GM18867 (cell line): ENCODE measurements around the gene TFG.

Experiments
- ATAC-seq: cut with Tn5 transposase; IDR thresholded peaks from one replicate; pipeline ENCODE4 v1.9.1; 2021; ENCODE audit warnings: mild to moderate bottlenecking, moderate library complexity; ENCODE audit not compliant: unreplicated experiment

TFG gene

DNA sequence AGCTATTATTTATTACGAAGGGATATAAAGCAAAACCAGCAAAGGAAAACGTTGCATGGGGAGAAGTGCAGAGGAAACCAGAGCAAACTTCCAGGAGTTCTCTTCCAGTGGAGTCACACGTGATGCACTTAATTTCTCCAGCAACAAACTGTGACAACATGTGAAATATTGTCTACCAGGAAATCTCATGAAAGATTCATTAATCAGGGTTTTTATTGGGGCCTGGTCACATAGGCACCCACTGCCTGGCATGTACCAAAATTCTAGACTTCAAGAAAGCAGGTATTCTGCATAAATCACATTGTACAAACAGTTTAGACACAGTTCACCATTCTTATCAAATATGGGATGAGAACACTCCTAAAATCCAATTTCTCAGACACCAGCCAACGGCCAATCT is 5.4 kb upstream of the TFG start:
- no peak for ATAC-seq

DNA sequence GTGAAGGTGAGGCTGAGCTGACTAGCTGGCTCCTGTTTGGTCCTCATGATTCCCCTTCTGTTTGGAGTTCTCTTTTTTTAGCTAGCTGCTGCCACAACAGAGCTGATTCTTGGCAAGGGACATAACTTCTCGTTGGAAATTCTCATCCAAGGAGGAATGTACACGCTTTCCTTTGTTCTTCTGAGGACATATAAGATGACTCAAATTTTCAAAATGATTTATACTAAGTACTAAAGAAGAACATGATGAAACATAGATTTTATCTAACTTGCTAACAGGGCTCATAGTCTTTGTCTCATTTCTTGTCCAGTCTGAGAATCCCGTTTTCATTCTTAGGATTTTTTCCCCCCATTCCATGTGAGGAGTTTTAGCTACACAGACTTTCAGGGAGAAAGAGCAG is 2.9 kb upstream of the TFG start:
- no peak for ATAC-seq

DNA sequence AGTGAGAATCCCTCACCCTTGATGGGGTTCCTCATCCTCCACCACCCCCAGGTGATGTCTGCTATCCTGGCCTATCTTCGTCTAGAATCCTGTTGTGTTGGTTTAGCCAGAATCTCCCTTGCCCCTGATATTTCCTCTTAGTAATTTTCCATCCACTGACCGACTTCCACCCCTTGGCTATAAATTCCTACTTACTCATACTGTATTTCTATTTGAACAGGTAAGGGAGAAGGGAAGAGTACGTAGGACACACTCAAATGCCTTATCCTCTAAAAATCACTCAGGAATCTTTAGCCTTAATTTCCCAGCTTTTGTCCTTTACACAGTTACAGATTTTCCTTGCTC is 678 bp upstream of the TFG start:
- ATAC-seq, result no peak

DNA sequence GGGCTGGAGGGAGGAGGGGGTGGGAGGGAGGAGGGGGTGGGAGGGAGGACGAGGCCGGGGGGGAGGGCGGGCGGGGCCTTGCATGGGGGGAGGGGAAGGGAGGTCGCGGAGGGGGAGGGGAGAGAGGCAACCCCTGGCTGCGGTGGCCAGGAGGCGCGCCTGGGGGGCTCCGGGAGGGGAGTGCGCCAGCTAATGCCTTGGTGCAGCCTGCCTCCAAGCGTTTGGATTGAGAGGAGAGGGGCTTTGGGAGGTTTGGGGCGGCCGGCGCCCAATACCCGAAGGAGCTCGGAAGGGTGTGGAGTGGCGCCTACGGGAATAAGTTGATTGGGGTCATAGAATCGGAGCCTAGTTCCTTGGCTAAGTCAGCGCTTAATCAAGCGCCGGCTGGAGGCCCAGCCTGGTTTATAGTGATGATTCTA is 557 bp downstream of the TFG start:
- ATAC-seq, result no peak

DNA sequence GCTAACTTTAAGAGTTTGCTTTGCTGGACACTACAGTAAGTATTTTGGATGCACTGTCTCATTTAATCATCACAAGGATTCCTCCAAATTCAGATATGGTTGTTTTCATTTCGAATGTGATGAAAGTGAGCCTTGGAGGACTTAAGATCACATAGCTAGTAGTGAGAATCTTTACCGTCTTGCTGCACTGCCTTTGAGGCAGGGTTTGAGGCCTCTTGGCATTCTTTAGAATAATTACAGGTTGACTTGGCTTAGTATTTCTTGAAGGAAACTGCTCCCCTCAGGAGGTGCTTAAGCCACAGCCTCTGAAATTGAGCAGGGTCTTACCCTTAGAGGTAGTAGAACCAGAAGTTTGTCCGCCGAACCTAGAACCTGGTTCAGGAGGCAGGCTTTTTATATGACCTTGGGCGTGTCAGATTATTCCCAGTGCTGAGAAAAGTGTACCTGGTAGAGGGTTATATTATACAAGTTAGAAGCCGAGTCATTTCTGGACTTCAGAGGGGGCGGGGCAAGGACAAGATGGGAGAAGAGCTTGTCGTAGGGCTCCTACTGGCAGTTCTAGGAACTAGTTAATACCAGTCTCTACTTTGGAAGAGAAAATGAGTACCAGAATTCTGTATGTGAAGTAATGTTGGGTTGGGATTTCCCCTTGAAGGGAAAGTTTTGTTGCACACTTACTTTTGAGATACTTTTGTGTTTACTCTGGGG is 1.1 kb downstream of the TFG start:
- ATAC-seq, result peak; percentile 40

DNA sequence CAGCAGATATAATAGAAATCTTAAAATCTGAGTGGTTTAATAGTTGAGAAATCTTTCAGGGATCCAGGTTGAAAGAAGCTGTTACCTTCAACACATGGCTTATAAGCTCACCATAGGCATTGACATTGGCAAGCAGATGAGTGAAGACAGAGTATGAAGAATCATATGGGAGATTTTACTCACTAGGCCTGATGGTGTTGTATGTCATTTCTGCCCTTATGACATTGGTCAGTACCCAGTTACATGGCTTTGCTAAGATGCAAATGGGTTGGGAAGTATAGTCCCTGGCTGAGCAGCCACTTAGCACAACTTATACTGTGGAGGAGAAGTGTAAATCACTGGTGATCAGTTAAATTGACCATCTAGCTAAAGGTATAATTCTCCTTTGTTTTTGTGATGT is 5.9 kb downstream of the TFG start:
- ATAC-seq, result no peak

DNA sequence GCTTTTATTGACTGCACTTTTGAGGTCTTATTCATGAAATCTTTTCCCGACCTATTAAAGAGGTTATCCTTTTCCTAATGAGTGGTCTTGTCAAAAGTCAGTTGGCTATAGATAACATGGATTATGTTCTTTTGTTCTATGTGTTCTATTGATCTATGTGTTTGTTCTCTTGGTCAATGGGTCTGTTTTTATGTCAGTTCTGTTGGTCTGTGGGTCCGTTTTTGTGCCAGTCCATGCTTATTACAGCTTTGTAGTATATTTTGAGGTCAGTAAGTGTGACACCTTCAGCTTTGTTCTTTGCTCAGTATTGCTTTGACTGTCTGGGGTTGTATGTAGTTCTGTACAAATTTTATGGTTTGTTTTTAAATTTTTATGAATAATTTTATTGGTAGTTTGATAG is 7.8 kb downstream of the TFG start:
- no peak for ATAC-seq

DNA sequence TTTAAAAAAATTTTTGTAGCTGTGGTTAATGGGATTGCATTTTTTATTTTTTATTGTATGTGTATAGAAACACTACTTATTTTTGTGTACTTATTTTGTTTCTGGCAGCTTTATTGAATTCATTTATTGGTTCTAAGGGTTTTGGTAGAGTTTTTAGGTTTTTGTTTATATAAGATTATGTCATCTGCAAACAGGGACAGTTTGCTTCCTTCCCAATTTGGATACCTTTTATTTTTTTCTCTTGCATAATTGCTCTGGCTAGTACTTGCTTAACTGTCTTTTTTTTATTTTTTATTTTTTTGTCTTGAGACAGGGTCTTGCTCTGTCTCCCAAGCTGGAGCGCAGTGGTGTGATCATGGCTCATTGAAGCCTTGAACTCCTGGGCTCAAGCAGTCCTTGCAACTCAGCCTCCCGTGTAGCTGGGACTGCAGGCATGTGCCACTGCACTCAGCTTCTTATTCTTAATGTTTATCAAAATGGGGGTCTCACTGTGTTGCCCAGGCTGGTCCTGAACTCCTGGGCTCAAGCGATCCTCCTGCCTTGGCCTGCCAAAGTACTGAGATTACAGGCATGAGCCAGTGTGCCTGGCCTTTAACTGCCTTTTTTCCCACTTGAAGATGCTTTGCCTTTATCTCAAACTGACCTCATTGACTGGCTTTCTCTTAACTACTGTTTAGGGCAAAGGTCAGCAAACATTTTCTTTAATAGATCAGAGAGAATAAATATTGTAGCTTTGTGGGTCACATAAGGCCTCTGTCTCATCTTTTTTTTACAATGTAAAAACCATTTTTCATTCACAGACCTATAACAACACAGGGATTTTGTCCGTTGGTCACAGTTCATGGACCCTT is 8.6 kb downstream of the TFG start:
- ATAC-seq, result no peak

DNA sequence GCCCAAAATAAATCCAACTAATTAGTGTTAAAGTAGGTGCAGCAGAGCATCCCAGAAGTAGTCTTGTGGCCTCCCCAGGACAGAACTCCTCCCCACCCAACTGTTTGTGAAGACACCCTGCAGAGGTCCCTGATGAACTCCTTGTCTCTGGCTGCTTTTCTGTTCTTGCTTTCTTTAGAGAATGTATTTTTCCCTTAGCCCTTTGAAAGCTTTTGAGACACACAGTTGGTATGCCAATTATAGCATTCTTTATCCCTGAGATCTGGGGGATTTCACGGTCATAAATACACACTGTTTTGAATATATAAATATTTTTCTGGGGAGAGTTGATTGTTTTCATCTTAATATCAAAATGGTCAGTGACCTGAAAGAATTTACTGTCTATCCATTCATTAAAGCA is 9.8 kb downstream of the TFG start:
- no peak for ATAC-seq

DNA sequence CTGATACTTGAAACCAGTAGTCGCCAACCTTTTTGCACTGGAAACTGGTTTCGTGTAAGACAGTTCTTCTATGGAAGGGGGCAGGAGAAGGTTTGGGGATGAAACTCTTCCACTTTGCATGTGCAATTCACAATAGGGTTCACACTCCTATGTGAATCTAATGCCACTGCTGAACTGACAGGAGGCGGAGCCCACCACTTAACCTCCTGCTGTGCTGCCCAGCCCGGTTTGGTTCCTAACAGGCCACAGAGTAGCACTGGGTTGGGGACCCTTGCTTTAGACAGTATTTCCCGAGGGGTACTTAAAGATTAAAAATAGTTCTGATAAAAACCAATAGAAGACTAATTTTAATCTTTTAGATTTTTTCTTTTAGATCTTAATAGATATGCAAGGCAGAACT is 11.1 kb downstream of the TFG start:
- no peak for ATAC-seq

DNA sequence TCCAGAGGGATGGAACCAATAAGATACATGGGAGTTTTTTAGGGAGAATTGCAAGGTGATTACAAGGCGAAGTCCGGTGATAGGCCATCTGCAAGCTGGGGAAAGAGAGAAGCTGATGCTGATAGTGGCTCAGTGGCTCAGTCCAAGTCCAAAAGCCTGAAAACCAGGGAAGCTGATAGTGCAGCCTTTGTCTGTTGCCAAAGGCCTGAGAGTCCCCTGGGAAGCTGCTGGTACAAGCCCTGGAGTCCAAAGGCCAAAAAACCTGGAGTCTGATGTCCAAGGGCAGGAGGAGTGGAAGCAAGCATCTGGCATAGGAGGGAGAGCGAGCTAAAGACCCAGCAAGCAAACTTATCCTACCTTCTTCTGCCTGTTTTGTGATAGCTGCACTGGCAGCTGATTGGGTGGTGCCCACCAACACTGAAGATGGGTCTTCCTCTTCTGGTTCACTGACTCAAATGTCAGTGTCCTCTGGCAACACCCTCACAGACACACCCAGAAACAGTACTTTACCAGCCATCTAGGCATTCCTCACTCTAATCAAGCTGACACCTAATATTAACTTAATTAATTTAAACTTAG is 16.7 kb downstream of the TFG start:
- no peak for ATAC-seq

DNA sequence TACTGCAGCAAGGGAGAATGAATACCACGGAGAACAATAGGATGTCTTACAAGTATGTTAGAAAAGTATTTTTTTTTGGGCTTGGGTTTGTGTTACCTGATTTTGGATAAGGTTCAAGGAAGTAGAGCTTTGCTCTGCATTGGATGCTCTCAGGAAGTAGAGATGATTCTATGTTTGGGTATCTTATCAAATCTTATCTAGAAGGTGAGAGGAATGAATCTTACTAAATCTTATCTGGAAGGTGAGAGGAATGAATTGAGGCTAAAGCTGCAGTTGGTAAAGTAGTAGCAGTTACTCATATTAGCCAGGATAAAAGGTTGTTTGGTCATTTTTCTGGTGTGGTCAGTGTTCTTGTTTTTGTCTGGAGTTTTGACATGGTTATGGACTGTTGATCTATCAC is 17.4 kb downstream of the TFG start:
- ATAC-seq, result no peak

DNA sequence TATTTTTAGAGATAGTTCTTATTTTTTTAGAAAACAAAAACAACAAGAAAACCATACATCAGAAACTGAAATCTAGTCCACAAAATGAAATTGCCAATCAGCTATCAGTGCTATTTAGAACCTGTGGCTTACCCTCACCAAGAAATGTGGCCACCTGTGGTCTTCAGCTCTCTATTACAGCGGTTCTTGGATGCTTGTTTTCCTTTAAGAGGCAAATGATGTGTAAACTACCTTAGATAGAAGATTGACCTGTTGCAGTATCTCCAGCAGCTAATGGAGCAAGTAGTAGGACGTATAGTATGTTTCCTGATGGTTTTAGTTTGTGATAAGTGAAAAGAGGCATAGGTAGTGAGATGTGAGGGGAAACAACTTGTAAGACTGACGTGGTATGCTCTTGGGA is 21.2 kb downstream of the TFG start:
- no peak for ATAC-seq

DNA sequence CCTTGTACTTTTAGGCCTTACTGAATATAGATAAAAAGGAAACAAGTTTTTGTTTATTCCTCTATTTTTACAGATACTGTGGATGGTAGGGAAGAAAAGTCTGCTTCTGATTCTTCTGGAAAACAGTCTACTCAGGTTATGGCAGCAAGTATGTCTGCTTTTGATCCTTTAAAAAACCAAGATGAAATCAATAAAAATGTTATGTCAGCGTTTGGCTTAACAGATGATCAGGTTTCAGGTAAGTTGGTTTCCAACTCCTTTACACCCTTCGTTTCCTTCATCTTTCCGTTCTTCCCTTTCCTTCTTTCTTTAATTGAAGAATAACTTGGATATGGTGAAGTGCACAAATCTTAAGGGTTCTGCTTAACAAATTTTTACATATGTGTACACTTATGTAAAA is 23.1 kb downstream of the TFG start:
- ATAC-seq, result no peak

DNA sequence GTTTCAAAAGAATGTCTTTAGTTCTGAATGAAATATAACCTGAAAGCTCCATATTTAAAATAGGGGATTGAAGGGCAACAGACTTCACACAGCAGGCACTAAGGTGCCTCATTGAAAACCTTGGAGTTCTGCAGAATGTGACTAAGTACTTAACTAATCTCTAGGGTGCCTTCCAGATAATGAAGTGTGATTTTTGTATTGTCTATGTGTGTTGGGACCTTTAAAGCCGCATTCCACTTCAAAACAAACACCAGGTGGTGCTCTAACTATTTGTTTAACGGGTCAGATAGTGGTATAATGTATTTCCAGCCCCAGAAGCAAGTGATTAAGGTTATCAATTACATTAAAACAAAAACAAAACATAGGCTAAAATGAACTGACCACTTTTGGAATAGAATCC is 28.0 kb downstream of the TFG start:
- no peak for ATAC-seq

DNA sequence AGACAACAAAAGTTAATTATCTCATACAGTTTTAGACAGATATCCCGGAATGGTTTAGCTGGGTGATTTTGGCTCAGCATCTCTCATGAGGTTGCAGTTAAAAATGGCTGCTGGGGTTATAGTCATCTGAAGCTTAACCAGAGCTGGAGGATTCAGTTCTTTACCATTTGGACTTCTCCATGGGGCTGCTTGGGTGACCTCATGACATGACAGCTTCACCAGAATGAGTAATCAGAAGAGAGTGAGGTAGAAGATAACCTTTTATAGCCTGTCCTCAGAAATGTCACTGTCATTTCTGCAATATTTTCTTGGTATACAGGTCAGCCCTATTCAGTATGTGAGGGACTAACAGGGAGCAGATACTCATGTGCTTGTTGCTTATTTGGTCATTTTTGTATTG is 30.9 kb downstream of the TFG start:
- ATAC-seq, result no peak

DNA sequence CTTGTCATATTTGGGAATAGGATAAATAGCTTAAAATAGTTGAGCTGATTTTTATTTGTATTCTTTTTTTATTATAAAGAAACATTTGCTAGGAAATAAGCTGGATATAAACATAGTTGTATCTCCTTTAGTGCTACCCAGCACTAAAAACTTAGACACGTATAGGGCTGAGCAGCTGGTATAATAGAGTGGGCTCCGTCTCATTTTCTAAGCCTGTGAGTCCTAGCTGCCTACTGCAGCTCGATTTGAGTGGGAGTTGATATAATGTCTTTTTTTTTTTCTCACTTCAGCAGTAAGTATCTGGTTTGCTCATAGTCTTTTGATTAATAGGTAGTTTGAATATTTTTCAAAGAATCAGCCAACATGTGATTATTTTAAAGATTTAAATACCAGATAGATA is 34.2 kb downstream of the TFG start:
- no peak for ATAC-seq

DNA sequence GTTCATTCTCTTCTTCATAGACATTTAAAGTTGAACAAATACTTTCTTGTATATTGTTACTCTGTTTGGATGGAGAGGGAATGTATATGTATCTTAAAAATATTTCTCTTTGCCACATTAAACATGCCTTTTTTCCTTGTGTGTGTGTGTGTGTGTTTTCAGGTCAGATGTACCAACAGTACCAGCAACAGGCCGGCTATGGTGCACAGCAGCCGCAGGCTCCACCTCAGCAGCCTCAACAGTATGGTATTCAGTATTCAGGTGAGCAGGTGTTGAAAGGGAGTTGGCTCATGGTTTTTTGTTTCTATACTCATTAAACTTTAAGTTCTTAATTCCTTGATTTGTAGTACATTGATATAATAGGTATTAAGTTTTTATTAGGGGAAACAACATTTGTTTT is 35.4 kb downstream of the TFG start:
- no peak for ATAC-seq

DNA sequence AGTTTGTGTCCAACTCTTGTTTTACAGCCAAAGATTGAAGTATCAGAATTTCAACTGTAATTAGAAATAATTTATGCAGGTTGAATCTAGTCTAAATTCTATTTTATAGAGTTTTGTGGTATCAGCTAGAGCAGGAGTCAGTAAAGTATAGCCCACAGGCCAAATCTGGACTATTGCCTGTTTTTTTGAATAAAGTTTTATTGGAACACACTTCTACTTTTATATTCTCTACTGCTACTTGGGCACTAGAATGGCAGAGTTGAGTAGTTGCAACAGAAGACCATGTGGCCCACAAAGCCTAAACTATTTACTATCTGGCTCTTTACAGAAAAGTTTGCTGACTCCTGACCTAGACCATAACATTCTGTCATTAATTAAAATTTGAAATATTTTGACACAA is 36.3 kb downstream of the TFG start:
- no peak for ATAC-seq

DNA sequence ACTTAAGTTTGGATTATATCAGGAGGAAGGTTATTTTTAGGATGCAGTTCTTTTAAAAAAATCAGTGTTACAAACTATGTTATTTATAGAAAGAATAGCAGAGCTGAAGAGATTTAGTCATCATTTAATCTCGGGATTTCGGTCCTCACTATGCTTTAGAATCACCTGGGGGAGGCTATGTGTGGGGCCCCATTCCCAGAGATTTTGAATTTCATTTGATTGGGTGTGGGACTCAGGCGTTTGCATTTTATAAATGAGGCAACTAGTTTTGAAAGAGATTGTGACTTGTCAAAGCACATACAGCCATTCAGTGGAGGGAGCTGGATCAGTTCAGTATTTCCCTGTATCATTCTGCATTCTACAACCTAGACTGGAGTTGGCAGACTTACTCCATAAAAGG is 36.8 kb downstream of the TFG start:
- ATAC-seq, result no peak

DNA sequence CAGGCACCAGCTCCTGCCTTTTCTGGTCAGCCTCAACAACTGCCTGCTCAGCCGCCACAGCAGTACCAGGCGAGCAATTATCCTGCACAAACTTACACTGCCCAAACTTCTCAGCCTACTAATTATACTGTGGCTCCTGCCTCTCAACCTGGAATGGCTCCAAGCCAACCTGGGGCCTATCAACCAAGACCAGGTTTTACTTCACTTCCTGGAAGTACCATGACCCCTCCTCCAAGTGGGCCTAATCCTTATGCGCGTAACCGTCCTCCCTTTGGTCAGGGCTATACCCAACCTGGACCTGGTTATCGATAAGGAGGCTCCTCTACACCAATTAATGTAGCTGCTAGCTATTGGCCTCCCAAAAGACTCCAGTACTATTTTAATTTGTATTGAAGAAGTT is 38.9 kb downstream of the TFG start:
- ATAC-seq, result no peak

DNA sequence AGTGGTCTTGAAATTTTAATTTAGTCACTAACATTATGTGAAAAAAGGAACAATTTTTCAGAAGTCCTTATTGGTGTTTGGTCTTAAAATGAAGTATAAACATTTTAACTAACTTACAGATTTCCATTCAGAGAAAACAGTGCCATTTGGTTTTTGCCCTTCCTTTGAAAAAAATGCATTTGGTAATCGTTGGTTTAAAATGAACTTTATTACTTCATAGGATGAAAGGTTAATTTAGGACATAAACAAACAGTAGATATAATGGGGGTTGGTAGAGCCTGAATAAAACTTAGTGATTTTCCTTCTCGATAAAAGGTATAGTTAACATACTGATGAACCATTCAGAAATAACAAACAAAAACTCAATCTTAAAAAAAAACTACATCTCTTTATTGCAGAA is 39.7 kb downstream of the TFG start:
- no peak for ATAC-seq
